Sigmoid colon (tissue), 7 donors: ENCODE measurements around the gene LY9. TPM values are rescaled to one million over a fixed set of nuclear protein-coding genes. Genes with fewer than 3 reads are reported as not detected.

Experiments
- DNase-seq: peaks from one replicate; pipeline ENCODE4 v3.0.0-alpha.2; 2019
- H3K27ac ChIP-seq, 4 donors: fragments of 200-600 bp; sonication (generic); one replicate each; pipeline ENCODE4 v1.5.1; 2016 to 2019; ENCODE audit warnings: mild to moderate bottlenecking in 1 of 4
- H3K27me3 ChIP-seq, 3 donors: fragments of 200-600 bp; sonication (generic); one replicate each; pipeline ENCODE4 v1.5.1; 2019; ENCODE audit warnings: mild to moderate bottlenecking in 1 of 3
- H3K36me3 ChIP-seq, 4 donors: fragments of 200-600 bp; sonication (generic); one replicate each; pipeline ENCODE4 v1.5.1; 2016 to 2019
- H3K4me1 ChIP-seq, 4 donors: fragments of 200-600 bp; sonication (generic); one replicate each; pipeline ENCODE4 v1.5.1; 2017 to 2019
- H3K4me3 ChIP-seq, 4 donors: fragments of 200-600 bp; sonication (generic); one replicate each; pipeline ENCODE4 v1.5.1; 2017 to 2019; ENCODE audit warnings: mild to moderate bottlenecking in 2 of 4, moderate library complexity in 1 of 4
- H3K9me3 ChIP-seq, 4 donors: fragments of 200-600 bp in 3 of 4; sonication (generic) in 3 of 4; one replicate each; pipeline versions ENCODE4 v1.5.1 to v1.6.1; 2013 to 2019
- EP300 ChIP-seq, 4 donors: sonication (generic); formaldehyde crosslinking; IDR thresholded peaks; one replicate each; pipeline ENCODE4 v1.6.1; 2017; ENCODE audit warnings: antibody characterized with exemption in 4 of 4
- POLR2A ChIP-seq, 2 donors: fragments of 450-650 bp; IDR thresholded peaks; one replicate each; pipeline ENCODE4 v1.6.1; 2016; ENCODE audit warnings: antibody characterized with exemption in 2 of 2, mild to moderate bottlenecking in 2 of 2, moderate library complexity in 2 of 2
- POLR2AphosphoS5 ChIP-seq, 4 donors: sonication (generic); formaldehyde crosslinking; IDR thresholded peaks; one replicate each; pipeline ENCODE4 v1.6.1; 2017; ENCODE audit warnings: antibody characterized with exemption in 4 of 4
- WGBS, 2 donors: extraction: QIAGEN DNeasy Blood & Tissue Kit; methylation state at CpG; one replicate each; pipeline ENCODE4 v1.1.7; 2013; 5-methylcytosine and 5-hydroxymethylcytosine counted together
- intact Hi-C: fragments of 100-400 bp; cut with DNase I; formaldehyde crosslinking; loops from one replicate; pipeline ENCODE4 v1.15.1; 2023
- polyA plus RNA-seq, 3 donors: library from polyadenylated mRNA; stranded (reverse); fragments of 200-250 nt; gene quantifications; one replicate each; pipeline ENCODE4 v1.2.3, GENCODE V29; 2013
- total RNA-seq, 4 donors: library from RNA; depleted of rRNA; stranded (reverse); fragments of >200 nt; gene quantifications; one replicate each; pipeline ENCODE4 v1.1.0, GENCODE V29; 2016
- TF ChIP-seq, protein P1 (sequence below), 4 experiments: fragments of 450-650 bp in 3 of 4; fragments of 200-600 bp in 1 of 4; IDR thresholded peaks; one replicate each; pipeline ENCODE4 v1.5.1; 2016 to 2019; ENCODE audit warnings: antibody characterized with exemption in 4 of 4, mild to moderate bottlenecking in 3 of 4, moderate library complexity in 2 of 4
- donor health status: healthy with polysubstance abuse.
- donor health status: Bipolar disorder and iron deficiency.
- donor health status: healthy.

Gene LY9
- total and polyA plus RNA-seq, 7 donors: under 0.01 to 12.8 (median 0.23) TPM; not detected in 2

DNA sequence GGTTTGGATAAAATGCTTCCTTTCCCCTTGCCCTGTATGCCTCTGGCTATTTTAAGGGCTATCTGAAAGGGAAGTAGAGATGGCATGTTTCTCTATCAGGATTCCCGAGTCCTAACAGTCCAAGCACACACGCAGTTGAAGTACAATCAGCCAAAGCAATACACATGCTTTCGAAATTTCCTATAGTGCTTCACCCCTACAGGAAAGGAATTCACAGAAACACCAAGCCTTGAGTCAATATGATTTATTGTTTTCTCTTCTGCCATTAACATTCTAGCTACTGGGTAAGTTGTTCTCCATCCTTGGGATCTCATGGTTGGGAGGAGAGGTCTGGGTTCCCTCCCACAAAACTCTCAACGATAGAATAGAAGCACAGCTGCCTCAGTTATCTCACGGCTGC lies 80.3 kb downstream of the LY9 start:
- TF ChIP-seq POLR2A (IDR thresholded peaks at IDR 0.05) (no peak), POLR2AphosphoS5 (IDR thresholded peaks at IDR 0.05) (no peak), EP300 (IDR thresholded peaks at IDR 0.05) (no peak)
- TF ChIP-seq, protein P1, sequence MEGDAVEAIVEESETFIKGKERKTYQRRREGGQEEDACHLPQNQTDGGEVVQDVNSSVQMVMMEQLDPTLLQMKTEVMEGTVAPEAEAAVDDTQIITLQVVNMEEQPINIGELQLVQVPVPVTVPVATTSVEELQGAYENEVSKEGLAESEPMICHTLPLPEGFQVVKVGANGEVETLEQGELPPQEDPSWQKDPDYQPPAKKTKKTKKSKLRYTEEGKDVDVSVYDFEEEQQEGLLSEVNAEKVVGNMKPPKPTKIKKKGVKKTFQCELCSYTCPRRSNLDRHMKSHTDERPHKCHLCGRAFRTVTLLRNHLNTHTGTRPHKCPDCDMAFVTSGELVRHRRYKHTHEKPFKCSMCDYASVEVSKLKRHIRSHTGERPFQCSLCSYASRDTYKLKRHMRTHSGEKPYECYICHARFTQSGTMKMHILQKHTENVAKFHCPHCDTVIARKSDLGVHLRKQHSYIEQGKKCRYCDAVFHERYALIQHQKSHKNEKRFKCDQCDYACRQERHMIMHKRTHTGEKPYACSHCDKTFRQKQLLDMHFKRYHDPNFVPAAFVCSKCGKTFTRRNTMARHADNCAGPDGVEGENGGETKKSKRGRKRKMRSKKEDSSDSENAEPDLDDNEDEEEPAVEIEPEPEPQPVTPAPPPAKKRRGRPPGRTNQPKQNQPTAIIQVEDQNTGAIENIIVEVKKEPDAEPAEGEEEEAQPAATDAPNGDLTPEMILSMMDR (IDR thresholded peaks at IDR 0.05): no peak
- intact Hi-C loops: no loop called here
- Histone ChIP-seq H3K4me3 (no peak overlapping the region), H3K27ac (no peak overlapping the region), H3K36me3 (no peaks in the 10 kb centered on the region), H3K4me1 (no peaks in the 10 kb centered on the region), H3K9me3 (no peaks in the 10 kb centered on the region), H3K27me3 (no peaks in the 10 kb centered on the region)
- WGBS, 2 donors: 61 to 71% methylated on average over 5 of the region's 5 CpGs
- no peak for DNase-seq

GRCh38 chr1:160877221-160877620 lies 81.2 kb downstream of the LY9 start:
- TF ChIP-seq POLR2AphosphoS5 (IDR thresholded peaks at IDR 0.05) (no peak), POLR2A (IDR thresholded peaks at IDR 0.05) (no peak), EP300 (IDR thresholded peaks at IDR 0.05) (no peak)
- TF ChIP-seq, protein P1 (IDR thresholded peaks at IDR 0.05): no peak
- no peaks in the 10 kb centered on the region for H3K4me1 ChIP-seq
- H3K9me3 ChIP-seq: no peaks in the 10 kb centered on the region
- DNase-seq: no peak
- no peaks in the 10 kb centered on the region for H3K27me3 ChIP-seq
- no peak overlapping the region for H3K27ac ChIP-seq
- intact Hi-C loops: no loop called here
- no peaks in the 10 kb centered on the region for H3K36me3 ChIP-seq
- H3K4me3 ChIP-seq: no peak overlapping the region

Other genes starting within 250 kb of the LY9 start
- 1 to 10 TPM; 2.2 to 7.5 (median 3.3) TPM for gene CD84, start 216.7 kb upstream of the LY9 start, total RNA-seq
- gene CD84, start 216.7 kb upstream of the LY9 start, polyA plus RNA-seq: 1 to 10 TPM in 2 of 3 donors, under 1 TPM in 1; 0.60 to 5.5 (median 3.2) TPM
- gene SLAMF1, start 149.1 kb upstream of the LY9 start, total RNA-seq: 1 to 10 TPM in 1 of 4 donors, under 1 TPM in 3; under 0.01 to 1.6 (median 0.22) TPM
- 1 to 10 TPM in 1 of 3 donors, not detected in 2; 6.1 TPM for gene SLAMF1, start 149.1 kb upstream of the LY9 start, polyA plus RNA-seq
- 1 to 10 TPM; 2.9 to 4.5 (median 3.6) TPM for gene CD48, start 84.4 kb upstream of the LY9 start, total RNA-seq
- gene CD48, start 84.4 kb upstream of the LY9 start, polyA plus RNA-seq: 100 to 1,000 TPM in 1 of 3 donors, 10 to 100 TPM in 2; 15.6 to 112 (median 23.1) TPM
- under 1 TPM in 3 of 4 donors, not detected in 1; 0.16 to 0.83 (median 0.41) TPM for gene SLAMF7, start 56.9 kb upstream of the LY9 start, total RNA-seq
- 10 to 100 TPM in 2 of 3 donors, 1 to 10 TPM in 1; 3.6 to 31.0 (median 11.4) TPM for gene SLAMF7, start 56.9 kb upstream of the LY9 start, polyA plus RNA-seq
- under 1 TPM in 3 of 4 donors, not detected in 1; 0.16 to 0.36 (median 0.27) TPM for gene CD244, start 66.7 kb downstream of the LY9 start, total RNA-seq
- gene CD244, start 66.7 kb downstream of the LY9 start, polyA plus RNA-seq: 1 to 10 TPM in 2 of 3 donors, not detected in 1; 1.0 to 1.8 TPM
- gene ITLN1, start 89.0 kb downstream of the LY9 start, total RNA-seq: under 1 TPM in 2 of 4 donors, not detected in 2; 0.66 to 0.71 TPM
- 100 to 1,000 TPM; 175 to 478 (median 284) TPM for gene ITLN1, start 89.0 kb downstream of the LY9 start, polyA plus RNA-seq
- not detected for gene ITLN2, start 158.6 kb downstream of the LY9 start, total RNA-seq
- under 1 TPM in 1 of 3 donors, not detected in 2; 0.12 TPM for gene ITLN2, start 158.6 kb downstream of the LY9 start, polyA plus RNA-seq
- 10 to 100 TPM in 1 of 4 donors, 1 to 10 TPM in 3; 2.7 to 30.5 (median 5.9) TPM for gene F11R, start 225.0 kb downstream of the LY9 start, total RNA-seq
- gene F11R, start 225.0 kb downstream of the LY9 start, polyA plus RNA-seq: 10 to 100 TPM; 15.6 to 96.7 (median 34.0) TPM
- gene TSTD1, start 242.8 kb downstream of the LY9 start, total RNA-seq: 10 to 100 TPM; 10.5 to 46.4 (median 27.8) TPM
- 100 to 1,000 TPM; 115 to 609 (median 268) TPM for gene TSTD1, start 242.8 kb downstream of the LY9 start, polyA plus RNA-seq
- gene USF1, start 249.8 kb downstream of the LY9 start, total RNA-seq: 10 to 100 TPM; 54.8 to 76.2 (median 62.5) TPM
- gene USF1, start 249.8 kb downstream of the LY9 start, polyA plus RNA-seq: 10 to 100 TPM; 25.8 to 84.6 (median 42.5) TPM